Measurements from ENCODE around the gene ORC1. TPM values are rescaled to one million over a fixed set of nuclear protein-coding genes. Genes with fewer than 3 reads are reported as not detected.

ORC1 gene
- total and polyA plus RNA-seq, 2 of the 8 experiments (the other 6 are each of a cell fraction or from before 2014, with no cell fraction given) = 36.9 to 49.0 TPM

DNA sequence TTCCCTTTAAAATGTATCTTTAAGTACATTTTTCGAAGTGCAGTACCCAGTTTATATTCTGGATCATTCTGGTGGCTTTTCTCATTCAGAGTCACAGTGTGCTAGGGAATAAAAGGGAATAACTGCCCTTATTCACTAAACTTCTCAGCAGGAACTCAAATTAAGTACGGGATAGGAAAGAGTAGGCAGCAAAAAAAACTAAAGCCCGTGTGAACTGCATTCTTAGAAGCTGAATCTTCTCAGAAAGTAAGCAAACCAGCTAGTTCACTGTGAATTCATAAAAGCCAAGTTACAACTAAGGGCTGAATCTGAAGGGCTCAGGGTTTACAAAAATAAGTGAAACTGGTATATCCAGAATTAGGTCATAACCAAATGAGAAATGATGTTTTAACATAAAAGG lies 22.1 kb upstream of the ORC1 start (continued):
- TF ChIP-seq POLR2A (IDR thresholded peaks at IDR 0.05; ENCODE audit: control extremely low read depth in 1 of 2, low read depth in 2 of 2, low read length in 2 of 2) = no peak
- TF ChIP-seq RFX5 (IDR thresholded peaks at IDR 0.05; ENCODE audit: borderline replicate concordance, low read depth, low read length) = no peak
- TF ChIP-seq TAF7 (optimal IDR thresholded peaks at IDR 0.05; ENCODE audit: borderline replicate concordance, low read depth, low read length) = no peak
